ENCODE data around the gene KANSL1.

DNA sequence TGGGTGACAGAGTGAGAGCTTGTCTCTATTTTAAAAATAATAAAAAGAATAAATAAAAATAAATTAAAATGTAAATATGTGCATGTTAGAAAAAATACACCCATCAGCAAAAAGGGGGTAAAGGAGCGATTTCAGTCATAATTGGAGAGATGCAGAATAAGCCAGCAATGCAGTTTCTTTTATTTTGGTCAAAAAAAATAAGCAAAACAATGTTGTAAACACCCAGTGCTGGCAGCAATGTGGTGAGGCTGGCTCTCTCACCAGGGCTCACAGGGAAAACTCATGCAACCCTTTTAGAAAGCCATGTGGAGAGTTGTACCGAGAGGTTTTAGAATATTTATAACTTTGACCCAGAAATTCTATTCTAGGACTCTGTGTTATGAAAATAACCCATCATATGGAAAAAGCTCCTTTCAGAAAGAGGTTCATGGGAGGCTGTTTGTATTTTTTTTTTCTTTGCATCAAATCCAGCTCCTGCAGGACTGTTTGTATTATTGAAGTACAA is 185.7 kb downstream of the KANSL1 start:
- TF ChIP-seq, protein P1, sequence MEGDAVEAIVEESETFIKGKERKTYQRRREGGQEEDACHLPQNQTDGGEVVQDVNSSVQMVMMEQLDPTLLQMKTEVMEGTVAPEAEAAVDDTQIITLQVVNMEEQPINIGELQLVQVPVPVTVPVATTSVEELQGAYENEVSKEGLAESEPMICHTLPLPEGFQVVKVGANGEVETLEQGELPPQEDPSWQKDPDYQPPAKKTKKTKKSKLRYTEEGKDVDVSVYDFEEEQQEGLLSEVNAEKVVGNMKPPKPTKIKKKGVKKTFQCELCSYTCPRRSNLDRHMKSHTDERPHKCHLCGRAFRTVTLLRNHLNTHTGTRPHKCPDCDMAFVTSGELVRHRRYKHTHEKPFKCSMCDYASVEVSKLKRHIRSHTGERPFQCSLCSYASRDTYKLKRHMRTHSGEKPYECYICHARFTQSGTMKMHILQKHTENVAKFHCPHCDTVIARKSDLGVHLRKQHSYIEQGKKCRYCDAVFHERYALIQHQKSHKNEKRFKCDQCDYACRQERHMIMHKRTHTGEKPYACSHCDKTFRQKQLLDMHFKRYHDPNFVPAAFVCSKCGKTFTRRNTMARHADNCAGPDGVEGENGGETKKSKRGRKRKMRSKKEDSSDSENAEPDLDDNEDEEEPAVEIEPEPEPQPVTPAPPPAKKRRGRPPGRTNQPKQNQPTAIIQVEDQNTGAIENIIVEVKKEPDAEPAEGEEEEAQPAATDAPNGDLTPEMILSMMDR (IDR thresholded peaks at IDR 0.05), result no peak
- TF ChIP-seq POLR2A (IDR thresholded peaks at IDR 0.05), result no peak

Measured in transverse colon (tissue), 3 donors.